ENCODE data around the gene DESI2.
"Not testable (repeated sequence)": the region's sequence is repeated elsewhere in the genome, so short reads cannot be mapped to it uniquely, and the experiment has no call there.

DESI2 gene

DNA sequence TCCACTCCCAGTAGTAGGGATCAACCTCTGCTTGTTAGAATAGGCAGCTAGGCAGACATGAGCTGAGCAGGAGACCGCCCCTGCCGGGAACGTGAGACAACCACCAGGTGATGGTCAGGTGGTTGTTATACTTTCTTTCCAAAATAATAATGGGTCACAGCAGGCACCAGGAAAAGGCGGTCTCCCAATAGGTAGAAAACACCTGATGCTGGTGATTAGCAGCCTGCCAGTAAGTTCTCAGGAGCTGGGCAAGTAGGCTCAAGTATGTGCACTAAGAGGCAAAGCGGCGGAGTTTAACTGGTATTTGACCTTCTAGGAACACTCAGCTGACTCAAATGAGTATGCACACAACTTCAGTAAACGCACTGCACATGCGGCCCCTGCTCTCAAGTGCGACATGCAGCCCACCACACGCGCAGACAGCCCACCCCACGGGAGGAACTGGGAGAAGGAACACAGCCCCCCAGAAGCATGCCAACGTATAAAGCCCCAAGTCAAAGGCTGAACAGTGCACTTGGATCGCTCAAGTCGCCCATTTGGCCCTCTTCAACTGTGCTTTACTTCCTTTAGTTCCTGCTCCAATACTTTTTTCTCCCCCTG, 80.0 kb downstream of the DESI2 start:
- TF ChIP-seq ZFX (IDR thresholded peaks at IDR 0.05): no peak
- TF ChIP-seq CTCF (conservative IDR thresholded peaks at IDR 0.05): no peak
- no peak overlapping the region for H3K27ac ChIP-seq

- no peak overlapping the region for H3K27ac ChIP-seq
- TF ChIP-seq ZFX (IDR thresholded peaks at IDR 0.05) (no peak), CTCF (conservative IDR thresholded peaks at IDR 0.05) (no peak)
Measured at GRCh38 chr1:244735404-244735803, 82.5 kb downstream of the DESI2 start.

DNA sequence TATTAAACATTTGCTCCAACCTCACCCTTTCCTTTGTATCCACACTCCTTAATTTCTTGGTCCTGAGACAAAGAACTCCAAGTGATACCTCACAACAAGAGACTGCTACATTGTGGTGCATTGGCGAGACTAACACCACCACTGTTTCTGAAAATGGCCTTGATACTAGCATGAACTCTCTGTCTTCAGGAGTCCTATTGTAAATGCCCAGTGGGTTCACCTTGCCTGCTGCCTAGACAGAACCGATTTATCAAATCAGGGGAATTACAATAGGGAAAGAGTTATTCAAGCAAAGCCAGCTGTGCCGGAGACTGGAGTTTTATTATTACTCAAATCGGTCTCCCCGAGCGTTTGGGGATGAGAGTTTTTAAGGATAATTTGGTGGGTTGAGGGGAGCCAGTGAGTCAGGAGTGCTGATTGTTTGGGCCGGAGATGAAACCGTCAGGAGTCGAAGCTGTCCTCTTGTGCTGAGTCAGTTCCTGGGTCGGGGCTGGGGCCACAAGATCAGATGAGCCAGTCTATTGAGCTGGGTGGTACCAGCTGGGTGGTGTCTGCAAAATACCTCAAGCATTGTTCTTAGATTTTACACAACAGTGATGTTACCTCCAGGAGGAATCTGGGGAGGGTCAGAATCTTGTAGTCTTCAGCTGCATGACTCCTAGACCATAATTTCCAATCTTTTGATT, 83.1 kb downstream of the DESI2 start:
- H3K27ac ChIP-seq: no peak overlapping the region
- TF ChIP-seq CTCF (conservative IDR thresholded peaks at IDR 0.05) (no peak), ZFX (IDR thresholded peaks at IDR 0.05) (no peak)

DNA sequence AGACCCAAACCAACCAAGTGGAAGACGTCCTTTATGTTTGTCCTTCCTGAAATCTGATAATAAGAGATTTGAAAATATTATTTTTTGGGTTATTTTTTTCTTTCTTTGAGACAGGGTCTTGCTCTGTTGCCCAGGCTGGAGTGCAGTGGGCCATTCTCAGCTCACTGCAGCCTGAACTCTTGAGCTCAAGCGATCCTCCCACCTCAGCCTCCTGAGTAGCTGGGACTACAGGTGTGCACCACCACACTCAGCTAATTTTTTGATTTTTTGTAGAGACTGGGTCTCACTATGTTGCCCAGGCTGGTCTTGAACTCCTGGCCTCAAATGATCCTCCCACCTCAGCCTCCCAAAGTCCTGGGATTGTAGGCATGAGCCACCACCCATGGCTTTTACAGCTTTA, 86.2 kb downstream of the DESI2 start:
- not testable (repeated sequence) for H3K27ac ChIP-seq

- H3K27ac ChIP-seq: not testable (repeated sequence)
Measured at GRCh38 chr1:244740027-244740617, 87.2 kb downstream of the DESI2 start.

GRCh38 chr1:244741692-244742091, 88.8 kb downstream of the DESI2 start:
- H3K27ac ChIP-seq: no peak overlapping the region
- TF ChIP-seq ZFX (IDR thresholded peaks at IDR 0.05) (no peak), CTCF (conservative IDR thresholded peaks at IDR 0.05) (no peak)

DNA sequence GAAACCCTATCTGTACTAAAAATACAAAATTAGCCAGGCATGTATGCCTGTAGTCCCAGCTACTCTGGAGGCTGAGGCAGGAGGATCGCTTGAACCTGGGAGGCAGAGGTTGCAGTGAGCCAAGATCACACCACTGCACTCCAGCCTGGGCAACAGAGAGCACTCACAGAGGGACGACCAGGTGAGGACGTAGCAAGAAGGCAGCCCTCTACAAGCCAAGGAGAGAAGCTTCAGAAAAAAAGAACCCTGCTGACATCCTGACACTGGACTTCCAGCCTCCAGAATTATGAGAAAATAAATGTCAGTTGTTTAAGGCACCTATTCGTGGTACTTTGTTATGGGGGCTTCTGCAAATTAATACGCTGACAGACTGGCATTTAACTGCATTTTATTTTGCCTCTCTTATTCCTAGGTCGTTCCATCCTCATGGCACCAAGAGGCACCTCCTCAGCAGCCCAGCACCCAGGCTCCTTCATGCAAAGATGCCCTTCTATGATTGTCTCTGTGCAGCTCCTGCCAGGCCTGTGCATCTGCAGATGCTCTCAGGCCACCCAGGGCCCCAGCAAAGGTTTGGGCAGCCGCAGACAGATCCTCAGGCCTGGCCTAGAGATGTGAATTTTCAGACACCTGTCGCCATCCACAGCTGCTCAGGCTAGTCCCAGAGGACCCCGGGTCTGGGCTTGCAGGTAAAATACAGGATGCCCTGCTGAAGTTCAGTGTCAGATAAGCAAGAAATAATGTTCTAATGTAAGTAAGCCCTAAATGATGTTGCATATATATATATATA, 96.5 kb downstream of the DESI2 start:
- TF ChIP-seq CTCF (conservative IDR thresholded peaks at IDR 0.05) (no peak), ZFX (IDR thresholded peaks at IDR 0.05) (no peak)

GRCh38 chr1:244751271-244751895, 98.5 kb downstream of the DESI2 start:
- TF ChIP-seq CTCF (conservative IDR thresholded peaks at IDR 0.05) (no peak), ZFX (IDR thresholded peaks at IDR 0.05) (no peak)
- no peak overlapping the region for H3K27ac ChIP-seq

More for the DNA sequence above, 96.5 kb downstream of the DESI2 start:
- no peak overlapping the region for H3K27ac ChIP-seq
